Tibial artery (tissue), 4 donors: ENCODE results near the gene SIK2.
A peak's percentile ranks its signal among the peaks of the same experiment; 100 is the strongest.

Source experiments
- DNase-seq, 2 donors: peaks; one replicate each; pipeline ENCODE4 v3.0.0-alpha.2; 2019
- H3K27ac ChIP-seq, 2 donors: fragments of 200-600 bp; sonication (generic) in 1 of 2; 1 replicate in 1 of 2; 2 replicates in 1 of 2; pipeline ENCODE4 v1.5.1; 2018 to 2019; ENCODE audit warnings: mild to moderate bottlenecking in 1 of 2
- H3K27me3 ChIP-seq, 2 donors: fragments of 200-600 bp; sonication (generic) in 1 of 2; one replicate each; pipeline versions ENCODE4 v1.5.1 to v1.6.0; 2016 to 2019
- H3K36me3 ChIP-seq, 3 donors: fragments of 200-600 bp; sonication (generic) in 2 of 3; one replicate each; pipeline ENCODE4 v1.5.1; 2016 to 2019; ENCODE audit warnings: mild to moderate bottlenecking in 2 of 3
- H3K4me1 ChIP-seq, 4 donors: fragments of 200-600 bp; sonication (generic) in 2 of 4; 1 replicate in 3 of 4; 2 replicates in 1 of 4; pipeline ENCODE4 v1.5.1; 2016 to 2019
- H3K4me3 ChIP-seq, 2 donors: fragments of 200-600 bp; sonication (generic) in 1 of 2; 1 replicate in 1 of 2; 2 replicates in 1 of 2; pipeline ENCODE4 v1.5.1; 2018 to 2019; ENCODE audit warnings: mild to moderate bottlenecking in 2 of 2
- H3K9me3 ChIP-seq, 3 donors: fragments of 200-600 bp; sonication (generic) in 1 of 3; one replicate each; pipeline ENCODE4 v1.5.1; 2016 to 2019
- intact Hi-C: fragments of 100-400 bp; cut with DNase I; formaldehyde crosslinking; loops from one replicate; pipeline ENCODE4 v1.15.0; 2023; ENCODE audit warnings: low total_unique reads
- TF ChIP-seq, protein P1 (sequence below), 2 experiments: fragments of 200-600 bp in 1 of 2; fragments of 450-650 bp in 1 of 2; IDR thresholded peaks; one replicate each; pipeline ENCODE4 v1.5.1; 2017 to 2019; ENCODE audit warnings: antibody characterized with exemption in 2 of 2, mild to moderate bottlenecking in 1 of 2, moderate library complexity in 1 of 2

Gene SIK2

DNA sequence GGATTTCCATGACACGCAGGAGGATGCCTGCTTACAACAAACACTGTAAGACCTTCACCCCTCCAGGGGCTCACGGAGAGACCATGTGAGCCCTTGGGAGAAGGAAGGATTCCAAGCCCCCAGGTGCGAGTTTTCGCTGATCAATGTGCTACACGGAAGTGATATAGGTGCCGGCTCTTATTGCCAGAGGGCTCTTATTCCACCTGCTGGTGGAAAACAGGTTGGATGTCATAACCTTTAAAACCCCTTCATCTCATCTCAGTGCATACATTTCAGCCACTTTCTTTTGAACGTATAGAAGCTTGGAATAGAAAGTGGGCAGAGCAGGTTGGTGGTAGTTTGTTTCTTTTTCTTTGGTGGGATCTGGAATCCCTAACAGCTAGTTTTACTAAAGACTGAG is 35.9 kb upstream of the SIK2 start:
- DNase-seq = no peak
- peaks cover 0 to 9% (median 0%) of the 10 kb centered on the region in 3 donors for H3K36me3 ChIP-seq
- H3K9me3 ChIP-seq = no peaks in the 10 kb centered on the region
- no peak overlapping the region for H3K27ac ChIP-seq
- no peak overlapping the region for H3K4me3 ChIP-seq
- TF ChIP-seq, protein P1, sequence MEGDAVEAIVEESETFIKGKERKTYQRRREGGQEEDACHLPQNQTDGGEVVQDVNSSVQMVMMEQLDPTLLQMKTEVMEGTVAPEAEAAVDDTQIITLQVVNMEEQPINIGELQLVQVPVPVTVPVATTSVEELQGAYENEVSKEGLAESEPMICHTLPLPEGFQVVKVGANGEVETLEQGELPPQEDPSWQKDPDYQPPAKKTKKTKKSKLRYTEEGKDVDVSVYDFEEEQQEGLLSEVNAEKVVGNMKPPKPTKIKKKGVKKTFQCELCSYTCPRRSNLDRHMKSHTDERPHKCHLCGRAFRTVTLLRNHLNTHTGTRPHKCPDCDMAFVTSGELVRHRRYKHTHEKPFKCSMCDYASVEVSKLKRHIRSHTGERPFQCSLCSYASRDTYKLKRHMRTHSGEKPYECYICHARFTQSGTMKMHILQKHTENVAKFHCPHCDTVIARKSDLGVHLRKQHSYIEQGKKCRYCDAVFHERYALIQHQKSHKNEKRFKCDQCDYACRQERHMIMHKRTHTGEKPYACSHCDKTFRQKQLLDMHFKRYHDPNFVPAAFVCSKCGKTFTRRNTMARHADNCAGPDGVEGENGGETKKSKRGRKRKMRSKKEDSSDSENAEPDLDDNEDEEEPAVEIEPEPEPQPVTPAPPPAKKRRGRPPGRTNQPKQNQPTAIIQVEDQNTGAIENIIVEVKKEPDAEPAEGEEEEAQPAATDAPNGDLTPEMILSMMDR (IDR thresholded peaks at IDR 0.05) = no peak
- no peaks in the 10 kb centered on the region for H3K27me3 ChIP-seq
- intact Hi-C loops = loop anchor here (5.0 kb wide), 2 partner anchors 36 to 276 kb away; partner anchors contain the start of gene SIK2
- peaks cover 0 to 11% (median 0%) of the 10 kb centered on the region in 4 donors for H3K4me1 ChIP-seq

DNA sequence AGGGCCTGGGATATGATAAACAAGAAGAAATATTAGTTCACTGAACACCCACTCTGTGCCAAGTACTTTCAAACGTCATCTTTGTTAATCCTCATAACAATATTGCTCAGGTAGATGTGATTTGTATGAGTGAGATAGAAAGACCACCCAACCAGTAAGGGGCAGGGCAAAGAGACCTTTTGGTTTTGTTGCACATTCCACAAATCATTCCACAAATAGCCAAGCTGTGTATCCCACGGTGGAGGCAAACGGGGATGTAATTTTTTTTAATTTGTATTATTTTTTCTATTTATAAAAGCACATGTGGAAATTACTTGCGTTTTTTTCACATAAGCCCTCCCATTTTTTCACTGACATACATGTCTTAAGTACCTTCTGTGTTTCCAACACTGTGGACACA is 32.8 kb upstream of the SIK2 start:
- H3K4me1 ChIP-seq = peaks cover 0 to 33% (median 5%) of the 10 kb centered on the region in 4 donors
- intact Hi-C loops = loop anchor here (5.0 kb wide), 2 partner anchors 33 to 273 kb away; partner anchors contain the start of gene SIK2
- H3K27ac ChIP-seq = no peak overlapping the region
- H3K27me3 ChIP-seq = no peaks in the 10 kb centered on the region
- H3K9me3 ChIP-seq = no peaks in the 10 kb centered on the region
- DNase-seq = no peak
- no peak overlapping the region for H3K4me3 ChIP-seq
- TF ChIP-seq, protein P1 (IDR thresholded peaks at IDR 0.05) = no peak
- H3K36me3 ChIP-seq = no peaks in the 10 kb centered on the region

DNA sequence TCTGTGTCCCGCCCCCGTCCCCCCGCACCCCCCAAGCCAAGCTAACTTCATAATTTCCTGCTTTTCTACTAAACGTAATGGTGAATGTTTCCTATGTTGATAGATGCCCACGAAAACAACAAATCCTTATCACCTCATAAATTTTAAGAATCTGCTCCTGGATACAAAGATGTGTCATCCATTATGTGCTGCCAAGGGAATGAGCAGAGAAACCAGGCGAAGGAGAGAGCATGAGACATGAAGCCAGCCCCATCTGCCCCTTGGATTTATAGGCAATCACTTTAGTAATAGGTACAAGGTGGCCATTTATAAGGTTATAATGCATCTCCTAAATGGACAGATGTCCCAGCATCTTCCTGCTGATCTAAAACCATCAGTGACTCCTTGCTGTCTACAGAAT is 31.5 kb upstream of the SIK2 start:
- H3K27me3 ChIP-seq = no peaks in the 10 kb centered on the region
- DNase-seq = no peak
- H3K4me1 ChIP-seq = peaks cover 0 to 39% (median 5%) of the 10 kb centered on the region in 4 donors
- H3K36me3 ChIP-seq = no peaks in the 10 kb centered on the region
- no peaks in the 10 kb centered on the region for H3K9me3 ChIP-seq
- H3K4me3 ChIP-seq = no peak overlapping the region
- intact Hi-C loops = no loop called here
- peak overlapping the region in 1 of 2 donors; percentile 6 for H3K27ac ChIP-seq
- TF ChIP-seq, protein P1 (IDR thresholded peaks at IDR 0.05) = no peak

DNA sequence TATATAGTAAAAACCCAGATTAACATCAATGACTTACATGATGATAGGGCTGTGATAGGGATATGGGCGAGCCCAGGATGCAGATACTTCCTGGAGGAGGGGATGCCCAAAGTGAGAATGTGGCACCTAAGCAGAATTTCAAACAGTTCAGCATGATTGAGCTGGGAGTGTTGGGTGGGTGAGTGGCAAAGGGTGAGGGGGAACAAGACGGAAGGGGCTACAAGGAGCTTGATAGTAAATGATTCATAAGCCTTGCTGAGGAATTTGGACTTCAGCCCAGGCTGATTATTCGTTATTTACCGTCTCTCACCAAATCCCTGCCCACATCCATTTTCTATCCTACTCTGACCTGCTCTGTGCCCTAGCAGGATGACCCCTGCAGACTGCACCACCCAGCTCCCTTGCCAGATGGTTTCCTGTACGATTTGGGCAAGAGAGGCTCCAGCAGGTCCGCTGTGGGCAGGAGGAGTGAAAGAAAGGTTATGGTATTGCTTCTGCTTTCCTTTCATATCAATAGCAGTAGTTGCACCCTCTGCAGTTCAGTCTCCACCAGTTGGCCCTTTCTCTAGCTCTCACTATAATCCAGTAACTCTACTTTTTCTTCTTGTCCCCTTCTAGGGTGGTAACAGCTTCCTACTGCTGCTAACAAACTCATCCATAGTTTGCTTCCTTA is 30.3 kb upstream of the SIK2 start:
- TF ChIP-seq, protein P1 (IDR thresholded peaks at IDR 0.05) = no peak
- no peak for DNase-seq
- Histone ChIP-seq H3K27ac (no peak overlapping the region), H3K27me3 (no peaks in the 10 kb centered on the region), H3K4me1 (peaks cover 0 to 39% (median 5%) of the 10 kb centered on the region in 4 donors), H3K9me3 (no peaks in the 10 kb centered on the region), H3K36me3 (no peaks in the 10 kb centered on the region), H3K4me3 (no peak overlapping the region)
- intact Hi-C loops = no loop called here

DNA sequence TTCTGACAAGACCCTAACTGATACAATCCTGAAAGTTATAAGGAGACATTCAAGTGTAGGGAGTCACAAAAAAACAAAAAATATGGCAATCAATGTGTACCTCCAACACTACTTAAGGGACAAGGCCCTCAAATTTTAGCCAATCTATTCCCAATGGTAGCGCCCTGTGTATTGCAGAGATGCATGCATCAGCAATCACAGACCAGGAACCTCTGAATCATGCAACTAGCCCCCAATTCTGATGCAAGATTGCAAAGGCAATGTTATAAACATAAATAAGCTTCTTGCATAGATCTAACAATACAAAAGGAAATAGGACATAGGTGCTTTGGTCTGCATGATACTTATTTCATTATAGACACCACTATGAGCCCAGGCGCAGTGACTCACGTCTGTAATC is 29.7 kb upstream of the SIK2 start:
- intact Hi-C loops = no loop called here
- H3K36me3 ChIP-seq = no peaks in the 10 kb centered on the region
- no peak for DNase-seq
- no peaks in the 10 kb centered on the region for H3K27me3 ChIP-seq
- TF ChIP-seq, protein P1 (IDR thresholded peaks at IDR 0.05) = no peak
- peaks cover 0 to 39% (median 5%) of the 10 kb centered on the region in 4 donors for H3K4me1 ChIP-seq
- H3K4me3 ChIP-seq = no peak overlapping the region
- H3K9me3 ChIP-seq = no peaks in the 10 kb centered on the region
- no peak overlapping the region for H3K27ac ChIP-seq
